Daoy (cell line): Measurements from ENCODE around the gene SHC2. TPM values are rescaled to one million over a fixed set of nuclear protein-coding genes. Genes with fewer than 3 reads are reported as not detected.
"Not testable (repeated sequence)": the region's sequence is repeated elsewhere in the genome, so short reads cannot be mapped to it uniquely, and the experiment has no call there.

Experiments
- DNase-seq: peaks from one replicate; pipeline ENCODE4 v3.0.0-alpha.2; 2015; ENCODE audit warnings: low read depth
- total RNA-seq: library from RNA; depleted of rRNA; stranded (reverse); fragments of >200 nt; shearing (Covaris generic); gene quantifications from 2 replicates; pipeline ENCODE4 v1.2.3, GENCODE V29; 2014

SHC2 gene
- total RNA-seq, 1 experiment from 2014 or later: 0.11 TPM

DNA sequence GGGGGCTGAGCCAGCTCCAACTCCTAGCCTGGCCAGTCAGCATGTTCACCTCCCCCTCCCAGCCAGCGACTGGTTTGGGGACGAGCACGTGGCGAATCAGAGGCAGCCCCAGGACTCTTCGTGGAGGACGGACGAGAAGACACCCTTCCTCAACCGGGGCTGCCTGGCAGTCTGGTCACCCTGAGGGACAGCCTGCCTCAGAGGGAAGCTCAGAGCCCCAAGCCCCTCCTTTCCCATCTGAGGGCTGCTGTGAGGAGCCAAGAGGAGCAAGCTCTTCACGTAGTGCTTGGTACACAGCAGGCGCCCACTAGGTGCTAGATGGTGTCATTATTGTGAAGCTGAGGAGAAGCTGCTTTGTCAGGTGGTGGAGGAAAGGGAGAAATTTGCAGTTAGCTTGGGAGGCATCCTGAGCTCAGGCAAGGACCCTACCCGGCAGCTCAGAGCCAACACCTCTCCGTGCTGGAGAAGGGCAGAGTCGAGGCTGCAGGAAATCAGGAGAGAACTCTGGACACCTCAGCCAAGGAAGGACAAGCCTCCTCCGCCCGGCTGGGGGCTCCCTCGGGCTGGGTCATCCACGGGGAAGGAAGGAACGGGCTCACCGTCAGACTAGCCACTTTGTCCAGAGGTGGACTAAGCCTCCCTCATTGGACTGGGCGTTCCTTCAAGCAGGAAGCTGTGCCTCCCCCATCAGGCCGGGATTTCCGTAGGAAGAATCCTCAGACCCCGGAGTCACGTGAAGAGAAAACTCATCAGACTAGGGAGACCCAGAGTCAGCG, 37.0 kb downstream of the SHC2 start:
- no peak for DNase-seq

DNA sequence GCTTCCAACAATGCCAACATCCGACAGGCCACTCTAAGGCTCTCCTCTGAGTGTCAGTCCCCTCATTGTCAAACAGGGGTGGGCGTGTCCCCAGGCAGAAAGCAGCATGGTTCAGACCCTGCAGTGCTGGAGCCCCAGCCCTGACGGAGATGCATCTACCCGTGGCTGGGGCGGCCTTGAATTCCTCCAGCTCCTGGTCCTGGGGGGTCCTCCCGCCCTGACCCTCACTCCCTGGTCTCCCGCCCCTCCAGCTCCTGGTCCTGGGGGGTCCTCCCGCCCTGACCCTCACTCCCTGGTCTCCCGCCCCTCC, 38.0 kb downstream of the SHC2 start:
- not testable (repeated sequence) for DNase-seq

DNA sequence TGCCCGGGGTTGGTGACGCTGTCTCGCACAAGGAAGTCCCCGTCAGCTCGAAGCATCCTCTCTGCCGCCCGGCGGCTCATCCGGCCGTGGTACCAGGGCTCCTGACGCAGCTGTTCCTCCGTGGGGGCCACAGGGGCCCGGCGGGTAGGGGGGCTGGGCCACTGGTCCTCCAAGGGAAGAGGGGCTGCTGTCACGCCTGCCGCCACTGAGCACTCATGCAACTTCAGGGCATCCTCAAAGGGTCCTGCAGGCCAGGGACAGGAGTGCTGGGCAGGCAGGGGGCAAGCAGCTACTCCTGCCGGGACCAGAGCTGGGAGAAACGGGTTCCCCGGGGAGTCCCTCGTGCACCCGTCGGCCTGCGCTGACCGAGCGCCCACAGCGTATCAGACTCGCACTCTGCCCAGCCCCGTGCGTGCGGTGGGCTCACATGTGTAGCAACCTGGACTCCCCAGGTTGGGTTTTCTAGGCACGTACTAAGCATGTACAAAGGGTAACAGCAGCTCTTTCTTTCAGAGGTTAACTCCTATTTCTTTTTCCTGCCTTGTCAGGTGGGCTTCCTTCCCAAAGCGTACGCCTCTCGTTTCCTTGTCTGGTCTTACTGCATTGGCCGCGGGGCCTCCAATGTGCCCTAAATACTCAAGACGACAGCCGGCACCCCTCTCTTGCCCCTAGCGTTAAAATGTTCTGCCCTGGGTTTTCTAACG, 38.5 kb downstream of the SHC2 start:
- no peak for DNase-seq

DNA sequence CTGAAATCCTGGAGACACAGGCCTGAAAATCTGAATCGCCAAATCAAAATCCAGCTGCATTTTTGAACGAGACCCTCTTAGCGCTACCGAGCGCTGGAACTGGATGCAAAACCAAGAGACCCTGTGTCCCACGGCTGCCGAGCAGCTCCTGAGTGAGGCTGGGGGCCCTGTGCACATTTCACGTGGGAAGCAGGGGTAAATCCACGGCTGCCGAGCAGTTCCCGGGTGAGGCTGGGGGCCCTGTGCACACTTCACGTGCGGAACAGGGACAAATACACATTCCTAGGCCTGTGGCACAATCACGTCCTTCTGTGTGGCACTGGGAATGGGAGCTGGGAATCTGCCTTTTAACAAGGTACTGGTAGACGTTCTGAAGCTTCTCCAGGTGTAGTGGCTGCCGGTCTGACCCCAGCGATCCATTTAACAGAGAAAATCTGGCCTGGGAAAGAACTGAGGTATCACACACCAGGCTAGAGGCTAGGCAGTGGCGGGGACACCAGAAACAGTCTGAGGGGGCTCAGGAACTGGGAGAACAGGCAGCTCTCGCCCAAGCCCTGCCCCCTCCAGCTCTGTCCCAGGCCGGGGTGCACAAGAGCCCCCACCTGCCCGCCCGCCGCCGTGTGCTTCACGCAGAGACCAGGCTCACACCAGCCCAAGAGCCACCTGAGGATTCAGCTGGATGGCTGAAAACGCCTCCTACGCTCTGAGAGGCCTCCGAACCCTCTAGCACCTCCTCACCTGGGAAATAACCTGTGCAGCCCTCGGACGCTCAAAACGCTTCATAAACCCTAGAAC, 40.9 kb downstream of the SHC2 start:
- no peak for DNase-seq

DNA sequence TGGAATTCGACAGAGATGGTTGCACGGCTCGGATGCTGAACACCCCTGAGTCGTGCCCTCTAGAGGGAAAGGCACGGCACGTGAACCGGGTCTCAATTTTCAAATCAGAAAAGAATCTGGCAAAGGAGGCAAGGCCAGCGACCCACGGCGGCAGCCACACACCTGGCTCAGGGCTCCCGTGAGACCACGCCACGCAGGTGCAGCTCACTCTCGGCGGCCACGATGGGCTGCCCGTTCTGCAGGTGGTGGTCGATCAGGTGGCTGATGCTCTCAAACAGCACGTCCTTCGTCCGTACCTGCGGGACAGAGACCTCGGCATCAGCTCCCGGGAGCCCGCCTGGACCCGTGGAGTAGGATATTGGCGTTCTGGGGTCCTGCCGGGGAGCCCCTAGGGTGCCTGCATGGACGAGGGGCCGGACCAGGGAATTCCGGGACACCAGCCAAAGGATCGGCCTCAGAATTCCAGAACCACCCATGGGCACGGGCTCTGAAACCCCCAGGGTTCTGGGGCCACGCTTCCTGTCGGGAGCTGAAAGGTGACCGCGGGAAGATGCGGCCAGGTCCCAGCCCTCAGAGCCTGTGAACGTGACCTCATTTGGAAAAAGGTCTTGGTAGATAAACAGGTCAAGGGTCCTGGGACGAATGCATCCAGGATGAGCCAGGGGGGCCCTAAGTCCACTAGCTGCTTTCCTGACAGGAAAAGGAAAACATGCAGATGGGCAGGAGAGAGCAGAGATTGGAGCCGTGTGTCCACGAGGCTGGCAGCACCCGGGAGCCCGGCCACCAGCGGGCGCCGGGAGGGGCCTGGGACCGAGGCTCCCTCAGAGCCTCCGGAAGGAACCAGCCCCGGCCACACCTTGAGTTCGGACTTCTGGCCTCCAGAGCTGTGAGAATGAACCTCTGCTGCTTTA, 41.8 kb downstream of the SHC2 start:
- no peak for DNase-seq

DNA sequence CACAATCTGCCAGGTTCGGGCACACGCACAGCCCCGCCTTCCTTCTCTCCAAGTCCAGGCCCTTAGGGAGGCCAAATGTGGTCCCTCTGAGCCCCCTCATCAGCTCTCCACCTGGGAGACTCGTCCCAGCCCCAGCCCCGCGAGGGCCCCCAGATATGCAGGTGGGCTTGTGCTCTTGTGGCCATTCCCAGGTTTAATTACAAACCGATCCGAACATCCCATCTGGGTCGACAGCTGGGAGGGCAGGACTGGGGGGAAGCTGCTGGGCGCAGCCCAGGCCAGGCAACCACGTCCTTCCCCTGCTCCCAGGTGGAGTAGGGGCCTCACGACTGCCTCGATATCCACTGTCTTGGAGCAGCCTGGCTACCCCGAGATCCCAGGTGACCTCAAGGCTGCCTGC, 44.4 kb downstream of the SHC2 start:
- no peak for DNase-seq

DNA sequence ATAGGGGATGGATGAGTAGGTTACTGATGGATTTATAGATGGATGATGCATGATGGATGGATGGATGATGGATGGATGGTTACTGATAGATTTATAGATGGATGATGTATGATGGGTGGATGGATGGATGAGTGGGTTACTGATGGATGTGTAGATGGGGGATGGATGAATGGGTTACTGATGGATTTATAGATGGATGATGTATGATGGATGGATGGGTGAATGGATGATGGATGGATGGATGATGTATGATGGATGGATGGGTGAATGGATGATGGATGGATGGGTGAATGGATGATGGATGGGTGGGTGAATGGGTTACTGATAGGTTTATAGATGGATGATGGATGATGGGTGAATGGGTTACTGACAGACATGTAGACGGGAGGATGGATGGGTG, 45.5 kb downstream of the SHC2 start:
- no peak for DNase-seq

DNA sequence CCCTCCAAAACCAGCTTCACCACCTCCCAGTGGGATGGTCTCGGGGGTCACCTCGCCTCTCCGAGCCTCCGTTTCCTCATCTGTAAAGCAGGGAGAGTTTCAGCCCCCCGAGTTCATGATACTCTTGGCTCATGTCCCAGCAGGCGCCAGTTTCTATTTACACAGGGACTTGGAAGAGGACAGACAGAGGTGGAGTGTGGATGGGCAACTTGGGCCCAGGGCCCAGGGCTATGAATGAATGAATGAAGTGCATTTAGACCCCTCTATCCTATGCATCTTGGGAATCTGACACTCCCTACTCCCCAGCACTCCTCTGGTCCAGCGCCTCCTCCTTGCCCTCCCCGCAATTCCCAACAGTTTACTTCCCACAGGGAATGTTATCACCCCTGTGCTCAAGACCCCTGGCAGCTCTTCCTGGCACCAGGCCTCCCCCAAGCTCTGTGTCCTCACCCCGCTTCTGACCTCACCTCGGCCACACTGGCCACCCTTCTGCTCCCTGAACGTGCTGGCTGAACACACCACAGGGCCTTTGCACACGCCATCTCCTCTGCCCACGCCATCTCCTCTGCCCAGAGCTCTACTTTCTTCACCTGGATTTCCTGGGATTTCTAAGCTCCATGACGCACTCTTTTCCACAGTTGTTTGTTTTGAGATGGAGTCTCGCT, 46.9 kb downstream of the SHC2 start:
- no peak for DNase-seq

DNA sequence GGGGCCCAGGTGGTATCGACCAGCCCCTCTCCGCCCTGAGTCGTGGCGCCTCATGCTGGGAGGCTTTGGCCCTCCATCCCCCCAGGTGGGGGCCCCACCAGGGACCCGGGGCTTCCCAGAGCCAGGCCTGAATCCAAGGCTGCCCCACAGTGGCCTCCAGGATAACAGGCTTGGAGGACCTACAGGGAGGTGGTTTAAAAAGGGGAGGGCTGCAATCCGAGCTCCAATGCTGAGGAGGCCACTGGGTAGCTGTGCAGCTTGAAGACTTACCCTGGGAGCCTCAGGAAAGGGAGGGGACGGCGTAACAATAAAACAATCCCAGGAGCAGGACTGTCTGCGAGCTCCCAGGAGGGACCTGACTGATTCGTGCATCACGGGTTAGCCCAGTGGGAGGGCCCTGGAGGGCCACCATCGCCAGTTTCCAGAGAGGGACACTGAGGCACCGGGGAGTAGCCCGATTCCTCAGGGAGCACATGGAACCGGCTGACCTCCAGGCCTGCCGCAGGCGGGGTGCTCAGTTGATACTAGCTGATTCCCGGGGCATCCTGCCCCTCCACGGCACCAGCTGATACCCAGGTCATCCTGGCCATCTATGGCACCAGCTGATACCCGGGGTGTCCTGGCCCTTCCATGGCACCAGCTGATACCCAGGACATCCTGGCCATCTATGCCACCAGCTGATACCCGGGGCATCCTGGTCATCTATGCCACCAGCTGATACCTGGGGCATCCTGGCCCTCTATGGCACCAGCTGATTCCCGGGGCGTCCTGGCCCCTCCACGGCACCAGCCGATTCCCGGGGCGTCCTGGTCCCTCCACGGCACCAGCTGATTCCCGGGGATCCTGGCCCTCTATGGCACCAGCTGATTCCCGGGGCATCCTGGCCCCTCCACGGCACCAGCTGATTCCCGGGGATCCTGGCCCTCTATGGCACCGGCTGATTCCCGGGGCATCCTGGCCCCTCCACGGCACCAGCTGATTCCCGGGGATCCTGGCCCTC, 48.2 kb downstream of the SHC2 start:
- no peak for DNase-seq

DNA sequence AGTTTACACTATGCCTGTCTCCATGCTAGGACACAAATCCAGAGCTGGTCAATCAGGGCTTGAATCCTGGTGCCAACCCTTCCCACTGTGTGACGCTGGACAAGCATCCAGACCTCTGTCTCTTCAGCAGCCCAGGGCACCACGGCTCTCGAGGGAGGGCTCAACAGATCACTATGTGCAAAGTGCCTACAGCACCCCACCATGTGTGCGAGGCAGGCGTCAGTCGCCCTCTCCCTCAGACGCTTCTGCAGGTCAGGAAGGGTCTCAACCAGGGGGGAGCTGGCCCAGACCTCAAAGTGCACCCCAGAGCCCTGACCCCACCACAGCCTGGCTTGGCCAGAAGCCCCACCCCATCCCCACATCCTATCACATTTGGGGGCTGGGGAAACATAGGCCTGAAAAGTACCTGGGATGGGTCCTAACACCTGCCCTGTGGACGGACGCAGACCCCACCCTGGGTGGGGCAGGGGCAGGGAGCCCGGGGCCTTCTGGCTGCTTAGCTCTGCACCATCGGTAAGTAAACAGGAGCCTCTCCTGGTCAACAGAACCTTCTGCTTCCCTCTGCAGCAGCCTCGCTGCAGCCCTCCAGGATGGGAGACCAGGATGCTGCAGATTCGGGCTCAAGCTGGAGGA, 49.0 kb downstream of the SHC2 start:
- no peak for DNase-seq

DNA sequence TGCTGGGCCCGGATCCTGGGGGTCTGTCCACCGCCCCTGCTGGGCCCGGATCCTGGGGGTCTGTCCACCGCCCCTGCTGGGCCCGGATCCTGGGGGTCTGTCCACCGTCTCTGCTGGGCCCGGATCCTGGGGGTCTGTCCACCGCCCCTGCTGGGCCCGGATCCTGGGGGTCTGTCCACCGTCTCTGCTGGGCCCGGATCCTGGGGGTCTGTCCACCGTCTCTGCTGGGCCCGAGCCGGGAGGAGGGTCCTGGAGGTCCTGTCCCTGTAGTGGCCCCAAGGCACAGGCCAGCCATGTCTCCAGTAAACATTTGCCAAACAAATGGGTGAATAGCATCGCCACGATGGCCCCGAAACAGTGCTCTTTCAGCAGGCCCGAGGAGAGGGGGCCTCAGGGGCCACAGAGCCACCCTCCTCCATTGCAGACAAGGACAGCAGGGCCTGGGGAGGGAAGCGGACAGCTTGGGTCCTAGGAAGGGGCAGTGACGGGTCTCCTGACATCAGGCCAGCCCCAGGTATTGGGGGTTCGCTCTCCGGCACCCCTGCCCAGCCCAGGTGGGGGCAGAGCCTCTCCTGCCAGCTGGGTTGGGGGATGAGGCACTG, 49.6 kb downstream of the SHC2 start:
- DNase-seq: not testable (repeated sequence)

DNA sequence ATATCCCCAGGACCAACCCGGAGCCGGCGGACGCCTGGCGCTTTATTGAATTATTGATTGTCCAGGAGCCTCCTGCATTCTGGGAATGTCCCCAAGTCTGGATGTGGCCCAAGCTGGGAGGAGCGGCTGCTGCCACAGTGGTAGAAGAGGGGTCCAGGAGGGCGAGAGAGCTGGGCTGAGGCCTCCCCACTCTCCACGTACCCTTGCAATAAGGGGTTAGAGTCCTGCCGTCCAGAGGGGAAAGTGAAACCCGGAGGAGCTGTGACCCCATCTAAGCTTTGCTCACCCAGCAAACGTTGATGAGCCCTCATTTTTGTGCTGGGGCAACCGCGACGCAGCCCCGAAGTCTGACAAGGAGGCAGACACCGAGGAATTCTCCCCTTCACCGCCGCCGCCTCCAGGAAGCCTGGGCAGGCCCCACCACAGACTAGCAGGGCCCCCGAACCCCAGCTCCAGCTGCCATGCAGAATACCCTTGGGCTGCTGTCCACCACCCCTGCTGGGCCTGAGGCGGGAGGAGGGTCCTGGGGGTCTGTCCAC, 50.5 kb downstream of the SHC2 start:
- no peak for DNase-seq

DNA sequence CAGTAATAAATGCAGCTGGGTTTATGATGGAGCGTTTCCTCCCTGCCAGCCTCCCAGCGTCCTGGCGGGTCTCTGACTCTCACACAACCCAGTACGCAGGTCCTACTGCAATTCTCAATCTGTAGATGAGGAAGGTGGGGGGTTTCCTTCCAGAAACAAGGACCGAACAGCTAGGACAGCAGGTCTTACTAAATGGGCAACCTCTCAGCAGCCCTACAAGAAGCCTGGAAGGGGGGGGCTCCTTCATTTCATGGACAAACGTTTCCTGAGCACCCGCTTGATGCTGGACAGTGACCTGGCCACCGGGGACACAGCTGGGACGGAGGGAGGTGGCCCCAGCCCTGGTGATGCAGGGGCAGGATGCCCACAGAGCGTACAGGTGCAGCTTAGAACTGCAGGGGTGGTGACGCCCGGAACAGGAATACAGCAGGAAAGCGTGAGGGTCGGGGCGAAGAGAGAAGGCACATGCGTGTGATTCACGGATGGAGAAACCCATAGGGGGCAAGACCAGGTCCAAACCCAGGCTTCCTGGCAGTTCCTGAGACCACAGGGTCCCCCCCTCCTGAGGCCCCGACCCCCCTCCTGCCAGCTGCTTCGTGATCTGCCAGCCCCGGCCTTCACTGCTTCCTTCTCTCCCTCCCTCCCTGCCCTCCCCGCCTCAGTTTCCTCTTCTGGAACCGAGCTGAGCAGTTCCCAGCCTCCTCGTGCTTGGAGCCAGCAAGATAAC, 51.2 kb downstream of the SHC2 start:
- DNase-seq: no peak

DNA sequence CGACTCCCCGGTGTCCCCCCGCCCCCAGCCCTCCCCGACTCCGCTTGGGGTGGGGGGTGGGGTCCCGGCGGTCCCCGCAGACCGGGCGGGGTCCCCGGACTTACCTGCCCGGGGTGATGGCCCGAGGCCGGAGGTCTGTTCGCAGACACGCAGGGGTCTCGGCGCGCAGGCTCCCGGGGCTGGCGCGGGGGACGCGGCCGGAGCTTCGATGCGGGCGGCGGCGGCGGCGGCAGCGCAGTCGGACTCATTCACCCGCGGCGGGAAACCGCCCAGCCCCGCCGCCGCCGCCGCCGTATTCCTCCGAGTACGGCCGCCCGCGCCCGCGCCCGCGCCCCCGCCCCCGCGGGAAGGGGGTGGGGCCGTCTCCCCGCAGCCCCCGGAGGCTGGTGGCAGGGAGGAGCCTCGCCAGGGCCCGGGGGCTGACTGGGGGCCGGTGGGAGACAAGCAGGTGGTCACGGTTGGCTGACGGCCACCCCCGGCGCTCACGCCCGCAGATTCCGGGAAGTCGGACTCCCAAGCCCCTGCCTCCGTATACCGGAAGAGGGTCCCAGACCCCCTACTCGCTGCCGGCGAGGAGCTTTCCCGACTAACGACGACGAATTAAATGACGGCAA, 51.8 kb downstream of the SHC2 start, which contains the start of gene C2CD4C:
Gene C2CD4C (minus strand): TSS at position 246 of the 614 bp plus-strand sequence. CDS start 786 bp downstream, outside the sequence.
- DNase-seq: no peak

DNA sequence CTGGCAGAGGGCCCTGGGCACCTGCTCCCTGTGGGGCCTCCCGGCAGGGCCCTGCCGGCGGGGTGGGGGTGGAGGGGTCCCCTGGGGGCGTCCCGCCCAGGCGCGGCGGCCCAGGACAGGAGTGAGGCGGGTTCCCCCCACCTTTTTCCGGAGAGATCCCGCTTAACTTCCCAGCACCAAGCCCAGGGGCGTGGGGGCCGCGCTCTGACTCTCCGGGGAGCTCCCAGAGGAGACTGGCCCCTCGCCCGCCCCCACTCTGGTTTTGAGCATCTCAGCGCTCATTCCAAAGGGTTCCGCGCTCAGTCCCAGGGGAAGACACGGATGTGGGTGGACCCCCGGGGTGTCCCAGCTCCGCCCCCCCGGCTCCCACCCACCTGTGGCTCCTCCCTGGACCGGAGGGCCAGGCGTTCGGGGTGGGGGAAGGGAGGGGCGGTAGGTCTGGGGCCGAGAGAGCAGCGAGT, 52.4 kb downstream of the SHC2 start:
- DNase-seq: no peak

DNA sequence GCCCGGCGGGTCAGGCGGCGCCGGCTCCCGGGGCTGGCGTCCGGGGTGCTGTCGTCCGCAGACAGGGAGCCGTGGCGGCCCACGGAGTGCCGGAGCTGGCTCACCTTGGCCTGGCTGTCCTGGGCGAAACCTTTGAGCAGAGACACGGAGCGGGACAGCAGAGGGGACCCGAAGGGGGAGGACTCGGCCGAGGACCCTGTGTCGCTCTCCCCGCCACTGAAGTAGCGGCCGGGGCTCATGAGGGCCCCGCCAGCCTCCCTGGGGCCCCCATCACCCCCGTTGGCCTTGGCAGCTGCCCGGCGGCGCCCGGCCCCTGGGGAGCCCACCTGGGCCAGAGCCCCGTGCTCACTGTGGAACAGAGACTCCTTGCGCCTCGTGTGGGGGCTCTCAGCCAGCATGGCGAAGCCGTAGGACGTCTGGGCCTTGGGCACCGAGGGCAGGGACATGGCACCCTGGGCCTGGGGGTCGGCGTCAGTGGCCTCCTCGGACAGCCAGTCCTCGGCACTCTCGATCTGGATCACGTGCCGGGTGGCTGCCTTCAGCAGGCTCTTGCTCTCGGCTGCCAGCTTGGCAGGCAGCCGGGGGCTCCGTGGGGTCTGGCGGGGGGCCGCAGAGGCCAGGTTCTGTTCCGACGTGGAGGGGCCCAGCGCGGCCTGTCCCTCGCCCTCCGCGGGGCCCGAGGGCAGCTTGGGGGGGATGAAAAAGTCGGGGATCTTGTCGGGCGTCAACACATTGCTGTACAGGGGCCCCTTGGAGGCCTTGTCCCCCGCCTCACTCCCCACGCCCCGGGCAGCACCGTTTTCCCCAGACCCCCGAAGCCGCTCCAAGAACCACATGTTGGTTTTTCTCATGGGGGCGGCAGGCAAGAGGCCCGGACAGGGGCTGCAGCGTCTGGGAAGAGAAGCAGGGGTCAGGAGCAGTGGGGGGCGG, 53.1 kb downstream of the SHC2 start:
- DNase-seq: no peak
